Measurements from ENCODE around the gene TIMM23. TPM values are rescaled to one million over a fixed set of nuclear protein-coding genes. Genes with fewer than 3 reads are reported as not detected.
"Not testable (repeated sequence)": the region's sequence is repeated elsewhere in the genome, so short reads cannot be mapped to it uniquely, and the experiment has no call there.

Gene TIMM23
- total RNA-seq, 2 donors from 2014 or later = 18.7 to 34.9 TPM

DNA sequence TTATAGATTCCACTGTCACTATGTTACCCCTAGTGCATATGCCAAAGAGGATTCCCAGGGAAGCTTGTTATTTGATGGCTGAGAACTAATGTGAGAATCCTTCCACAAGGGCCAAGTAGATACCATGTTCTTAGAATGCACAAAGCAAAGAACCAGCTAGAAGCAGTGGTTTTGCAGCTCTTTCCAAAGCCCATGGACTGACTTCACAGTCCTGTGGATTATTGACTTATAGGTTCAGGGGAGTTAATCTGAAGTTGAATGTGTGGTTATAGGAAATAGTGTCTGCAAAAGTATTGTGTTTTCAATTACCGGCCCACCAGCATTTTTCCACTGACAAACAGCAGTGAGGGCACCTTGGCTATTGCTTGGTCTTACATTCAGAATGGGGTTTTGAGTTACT is 28.2 kb downstream of the TIMM23 start:
- H3K36me3 ChIP-seq (replicated peaks in 1 of 2; ENCODE audit: insufficient read depth in 1 of 2, low read depth in 2 of 2) = peaks cover 0 to 5% of the 10 kb centered on the region in 2 donors
- intact Hi-C loops (cut with DNase I) = no loop called here
- TF ChIP-seq CTCF (IDR thresholded peaks at IDR 0.05) = no peak
- no peak for TF ChIP-seq POLR2A (IDR thresholded peaks at IDR 0.05)
- H3K27me3 ChIP-seq = no peaks in the 10 kb centered on the region
- WGBS, 2 donors = 94 to 100% methylated on average over 1 of the region's 1 CpG
- no peak overlapping the region for H3K4me3 ChIP-seq
- no peaks in the 10 kb centered on the region for H3K9me3 ChIP-seq
- no peak overlapping the region for H3K27ac ChIP-seq
- H3K4me1 ChIP-seq = no peaks in the 10 kb centered on the region
- ATAC-seq (no peak), DNase-seq (no peak)

- Histone ChIP-seq H3K4me3 (no peak overlapping the region), H3K9me3 (no peaks in the 10 kb centered on the region), H3K36me3 (replicated peaks in 1 of 2; ENCODE audit: insufficient read depth in 1 of 2, low read depth in 2 of 2) (peaks cover 2 to 8% of the 10 kb centered on the region in 2 donors), H3K27me3 (no peaks in the 10 kb centered on the region), H3K4me1 (no peaks in the 10 kb centered on the region), H3K27ac (no peak overlapping the region)
- intact Hi-C loops (cut with DNase I) = no loop called here
- WGBS, 2 donors = 65 to 79% methylated on average over 5 of the region's 5 CpGs
- ATAC-seq = no peak
- no peak for DNase-seq
- TF ChIP-seq POLR2A (IDR thresholded peaks at IDR 0.05) (no peak), CTCF (IDR thresholded peaks at IDR 0.05) (no peak)
Measured at GRCh38 chr10:46001187-46001756, 29.0 kb downstream of the TIMM23 start.

DNA sequence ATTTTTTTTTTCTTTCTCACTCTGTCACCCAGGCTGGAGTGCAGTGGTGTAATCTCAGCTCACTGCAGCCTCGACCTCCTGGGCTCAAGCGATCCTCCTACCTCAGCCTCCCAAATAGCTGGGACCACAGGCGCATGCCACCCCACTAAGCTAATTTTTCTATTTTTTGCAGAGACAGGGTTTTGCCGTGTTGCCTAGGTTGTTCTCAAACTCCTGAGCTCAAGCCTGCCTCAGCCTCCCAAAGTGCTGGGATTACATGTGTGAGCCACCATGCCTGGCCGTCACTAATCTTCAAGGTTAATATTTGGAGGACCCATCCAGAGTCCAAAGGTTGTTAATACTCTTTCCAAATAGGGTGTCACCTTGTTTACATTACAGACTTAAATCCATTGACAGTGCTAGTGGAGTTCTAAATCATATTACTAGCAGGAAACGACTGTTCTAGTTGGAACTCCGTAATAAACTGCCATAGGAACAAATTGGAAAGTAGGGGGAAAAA is 29.9 kb downstream of the TIMM23 start:
- H3K36me3 ChIP-seq (replicated peaks in 1 of 2; ENCODE audit: insufficient read depth in 1 of 2, low read depth in 2 of 2) = peaks cover 3 to 11% of the 10 kb centered on the region in 2 donors
- H3K4me3 ChIP-seq; H3K4me1 ChIP-seq; ATAC-seq; H3K27me3 ChIP-seq; H3K27ac ChIP-seq; DNase-seq; H3K9me3 ChIP-seq; intact Hi-C loops (cut with DNase I): not testable (repeated sequence)
- WGBS, 2 donors = 74 to 83% methylated on average over 7 of the region's 7 CpGs

DNA sequence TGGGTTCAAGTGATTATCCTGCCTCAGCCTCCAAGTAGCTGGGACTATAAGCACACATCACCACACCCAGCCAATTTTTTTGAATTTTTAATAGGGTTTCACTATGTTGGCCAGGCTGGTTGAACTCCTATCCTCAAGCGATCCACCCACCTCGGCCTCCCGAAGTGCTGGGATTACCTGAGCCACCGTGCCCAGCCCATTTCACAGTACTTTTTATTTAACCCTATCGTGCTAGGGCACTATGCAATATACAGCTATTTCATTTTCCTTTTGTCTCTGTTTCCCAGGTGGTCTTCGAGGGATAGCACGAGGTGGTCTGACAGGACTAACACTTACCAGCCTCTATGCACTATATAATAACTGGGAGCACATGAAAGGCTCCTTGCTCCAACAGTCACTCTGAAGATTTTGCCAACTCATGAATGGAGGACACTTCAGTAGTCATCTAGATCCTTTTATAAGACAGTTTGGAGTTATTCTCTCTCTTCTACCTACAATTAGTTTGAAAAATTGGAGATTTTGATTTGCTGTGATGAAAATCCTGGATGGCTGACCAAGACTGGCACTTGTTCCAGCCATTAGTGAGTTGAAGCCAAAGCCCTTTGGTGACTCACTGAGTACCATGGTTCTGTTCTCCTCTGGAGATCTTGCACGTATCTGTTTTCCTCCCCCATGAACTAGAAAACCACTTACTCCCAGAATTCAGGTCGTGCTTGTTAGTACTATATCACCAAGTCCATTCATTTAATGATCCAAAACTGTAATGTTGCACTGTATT is 30.8 kb downstream of the TIMM23 start:
- Histone ChIP-seq H3K27me3 (no peaks in the 10 kb centered on the region), H3K4me1 (no peaks in the 10 kb centered on the region), H3K36me3 (replicated peaks in 1 of 2; ENCODE audit: insufficient read depth in 1 of 2, low read depth in 2 of 2) (peaks cover 3 to 13% of the 10 kb centered on the region in 2 donors), H3K4me3 (no peak overlapping the region), H3K9me3 (no peaks in the 10 kb centered on the region), H3K27ac (no peak overlapping the region)
- DNase-seq (no peak), ATAC-seq (no peak)
- intact Hi-C loops (cut with DNase I) = no loop called here
- TF ChIP-seq POLR2A (IDR thresholded peaks at IDR 0.05) (no peak), CTCF (IDR thresholded peaks at IDR 0.05) (no peak)
- 88 to 92% methylated on average over 9 of the region's 9 CpGs for WGBS, 2 donors

DNA sequence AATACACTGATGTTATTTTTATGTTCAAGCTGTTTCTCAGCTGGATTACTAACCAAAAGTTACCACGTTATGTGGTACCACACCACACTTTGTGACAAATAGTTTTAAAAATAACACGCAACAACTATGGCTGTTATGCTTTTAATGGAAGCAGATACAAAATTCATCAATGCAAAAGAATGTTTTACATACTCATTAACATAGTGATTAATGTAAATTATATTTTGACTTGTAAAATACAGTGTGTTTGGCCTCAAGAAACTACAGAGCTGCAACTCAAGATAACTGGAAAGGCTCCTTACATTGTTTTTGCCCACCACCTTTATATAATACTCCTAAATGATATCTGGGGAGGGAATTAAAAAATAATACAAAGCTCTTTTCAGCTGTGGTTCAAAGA is 32.7 kb downstream of the TIMM23 start:
- Histone ChIP-seq H3K27me3 (no peaks in the 10 kb centered on the region), H3K4me3 (no peak overlapping the region), H3K4me1 (no peaks in the 10 kb centered on the region), H3K36me3 (replicated peaks in 1 of 2; ENCODE audit: insufficient read depth in 1 of 2, low read depth in 2 of 2) (peaks cover 5 to 29% of the 10 kb centered on the region in 2 donors), H3K9me3 (no peaks in the 10 kb centered on the region), H3K27ac (no peak overlapping the region)
- TF ChIP-seq POLR2A (IDR thresholded peaks at IDR 0.05) (no peak), CTCF (IDR thresholded peaks at IDR 0.05) (no peak)
- intact Hi-C loops (cut with DNase I) = no loop called here
- DNase-seq (no peak), ATAC-seq (no peak)
- 93 to 95% methylated on average over 2 of the region's 2 CpGs for WGBS, 2 donors

Measured in body of pancreas (tissue), 4 donors.